ENCODE results near the gene ZNF77.
A peak's percentile ranks its signal among the peaks of the same experiment; 100 is the strongest.
"Not testable (repeated sequence)": the region's sequence is repeated elsewhere in the genome, so short reads cannot be mapped to it uniquely, and the experiment has no call there.

ZNF77 gene

DNA sequence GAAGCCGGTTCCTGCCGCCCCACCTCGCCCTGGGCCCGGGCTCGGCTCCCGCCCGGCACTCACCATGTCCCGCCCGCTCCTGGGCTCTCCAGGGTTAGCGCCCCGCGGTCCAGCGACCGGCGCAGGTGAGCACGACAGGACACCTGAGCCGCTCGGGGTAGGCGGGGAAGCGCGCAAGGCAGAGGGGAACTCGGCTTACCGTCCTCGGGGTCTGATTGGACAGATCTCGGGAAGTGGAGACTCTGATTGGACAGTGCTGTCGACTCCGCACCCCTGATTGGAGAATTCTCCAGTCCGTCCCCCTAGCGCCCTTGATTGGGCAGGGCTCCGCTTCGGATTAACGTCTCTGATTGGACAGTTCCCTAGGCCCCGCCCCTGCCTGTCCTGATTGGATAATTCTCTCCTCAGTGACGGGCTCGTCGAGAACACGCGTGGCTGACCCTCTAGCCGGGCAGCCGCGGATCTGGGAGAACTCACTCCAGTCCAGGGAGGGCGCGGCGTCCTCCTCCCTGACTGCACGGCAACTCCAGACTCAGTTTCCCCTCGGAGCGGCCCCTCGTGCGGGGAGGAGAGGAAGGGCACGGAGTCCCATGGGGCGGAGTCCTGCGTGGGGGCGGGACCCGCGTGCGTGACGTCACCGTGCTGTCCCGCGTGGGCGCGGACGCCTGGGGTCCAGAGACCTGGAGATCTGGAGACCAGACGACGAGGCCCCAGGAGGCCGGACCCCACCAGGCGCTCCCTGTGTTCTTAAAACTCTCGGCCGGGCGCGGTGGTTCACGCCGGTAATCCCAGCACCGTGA, at the start of gene ZNF77:
Gene ZNF77 (minus strand): TSS at position 197 of the 800 bp plus-strand sequence. CDS start 131 bp downstream, at position 66.
- DNase-seq, result peak; percentile 99

DNA sequence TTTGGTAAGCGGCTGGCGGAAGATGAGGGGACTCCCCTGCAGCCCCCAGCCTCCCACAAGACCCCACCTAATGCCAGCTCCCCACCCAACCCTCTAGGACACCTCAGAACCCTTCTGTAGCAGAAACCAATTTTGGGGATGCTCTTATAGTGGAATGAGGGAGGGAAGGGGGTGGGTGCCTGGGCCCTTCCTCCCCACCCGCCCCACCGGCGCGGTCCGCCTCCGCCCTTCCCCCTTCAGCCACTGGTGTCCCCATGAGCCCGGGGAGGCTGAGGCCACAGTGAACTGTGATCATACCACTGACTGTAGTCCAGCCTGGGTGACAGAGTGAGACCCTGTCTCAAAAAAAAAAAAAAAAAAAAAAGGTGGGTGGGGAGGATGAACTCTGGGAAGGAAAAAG, 48.8 kb upstream of the ZNF77 start:
- DNase-seq, result no peak

DNA sequence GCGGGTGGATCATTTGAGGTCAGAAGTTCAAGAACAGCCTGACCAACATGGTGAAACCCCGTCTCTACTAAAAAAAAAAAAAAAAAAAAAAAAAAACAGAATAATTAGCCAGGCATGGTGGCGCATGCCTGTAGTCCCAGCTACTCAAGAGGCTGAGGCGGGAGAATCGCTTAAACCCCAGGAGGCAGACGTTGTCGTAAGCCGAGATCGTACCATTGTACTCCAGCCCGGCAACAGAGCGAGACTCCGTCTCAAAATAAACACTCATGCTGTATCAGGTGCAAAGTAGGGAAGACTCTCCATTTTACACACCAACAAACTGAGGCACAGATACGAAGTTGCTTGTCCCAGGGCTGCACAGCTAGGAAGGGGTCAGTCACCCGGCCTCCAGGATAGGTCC, 48.2 kb upstream of the ZNF77 start:
- DNase-seq, result no peak

DNA sequence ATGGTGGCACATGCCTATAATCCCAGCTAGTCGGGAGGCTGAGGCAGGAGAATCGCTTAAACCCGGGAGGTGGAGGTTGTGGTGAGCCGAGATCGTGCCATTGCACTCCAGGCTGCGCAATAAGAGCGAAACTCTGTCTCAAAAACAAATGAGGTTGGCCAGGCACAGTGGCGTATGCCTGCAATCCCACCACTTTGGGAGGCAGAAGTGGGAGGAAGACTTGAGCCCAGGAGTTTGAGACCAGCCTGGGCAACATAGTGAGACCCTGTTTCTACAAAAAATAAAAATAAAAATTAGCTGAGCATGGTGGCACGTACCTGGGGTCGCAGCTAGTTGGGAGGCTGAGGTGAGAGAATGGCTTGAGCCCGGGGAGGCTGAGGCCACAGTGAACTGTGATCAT, 47.6 kb upstream of the ZNF77 start:
- not testable (repeated sequence) for DNase-seq

DNA sequence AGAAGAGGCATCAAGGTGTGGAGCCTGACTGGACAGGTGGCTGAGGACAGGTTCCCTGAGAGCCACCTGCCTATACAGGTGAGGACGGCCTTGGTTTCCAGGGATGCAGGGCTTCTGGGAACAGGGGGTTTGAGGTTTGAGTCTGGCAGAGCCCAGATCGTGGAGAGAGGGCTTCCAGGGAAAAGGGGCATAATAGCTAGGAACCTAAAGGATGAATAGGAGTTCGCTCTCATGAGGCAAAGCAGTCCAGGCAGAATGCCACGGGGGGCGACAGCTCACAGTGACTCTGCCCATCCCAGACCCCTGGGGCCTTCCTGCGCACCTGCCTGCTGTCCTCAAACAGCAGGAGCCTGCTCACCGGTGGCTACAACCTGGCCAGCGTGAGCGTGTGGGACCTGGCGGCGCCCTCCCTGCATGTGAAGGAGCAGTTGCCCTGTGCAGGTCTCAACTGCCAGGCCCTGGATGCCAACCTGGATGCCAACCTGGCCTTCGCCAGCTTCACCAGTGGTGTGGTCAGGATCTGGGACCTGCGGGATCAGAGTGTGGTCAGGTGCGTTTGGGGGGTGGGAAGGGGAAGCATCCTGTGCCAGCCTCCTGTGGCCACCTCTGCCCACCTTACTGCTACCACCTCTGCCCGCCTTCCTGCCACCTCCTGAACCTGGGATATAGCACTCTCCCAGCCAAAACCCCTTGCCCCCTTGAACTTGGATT, 44.6 kb upstream of the ZNF77 start:
- DNase-seq, result no peak

DNA sequence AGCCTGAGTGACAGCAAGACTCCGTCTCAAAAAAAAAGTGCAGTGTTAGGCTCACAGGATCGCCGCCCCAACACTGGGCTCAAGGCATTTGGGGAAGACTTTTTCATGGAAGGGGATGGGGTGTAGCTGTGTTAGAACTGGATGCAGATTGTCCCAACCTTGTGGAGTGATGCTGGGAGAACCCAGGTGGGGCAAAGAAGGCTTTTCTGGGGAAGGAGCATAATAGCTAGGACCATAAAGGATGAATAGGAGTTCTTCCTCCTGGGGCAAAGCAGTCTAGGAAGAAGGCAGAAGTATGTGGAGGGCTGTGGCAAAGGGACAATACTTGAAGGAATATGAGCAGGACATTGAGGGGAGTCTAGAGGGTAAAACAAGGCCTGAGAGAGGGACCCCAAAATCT, 43.8 kb upstream of the ZNF77 start:
- DNase-seq, result no peak

DNA sequence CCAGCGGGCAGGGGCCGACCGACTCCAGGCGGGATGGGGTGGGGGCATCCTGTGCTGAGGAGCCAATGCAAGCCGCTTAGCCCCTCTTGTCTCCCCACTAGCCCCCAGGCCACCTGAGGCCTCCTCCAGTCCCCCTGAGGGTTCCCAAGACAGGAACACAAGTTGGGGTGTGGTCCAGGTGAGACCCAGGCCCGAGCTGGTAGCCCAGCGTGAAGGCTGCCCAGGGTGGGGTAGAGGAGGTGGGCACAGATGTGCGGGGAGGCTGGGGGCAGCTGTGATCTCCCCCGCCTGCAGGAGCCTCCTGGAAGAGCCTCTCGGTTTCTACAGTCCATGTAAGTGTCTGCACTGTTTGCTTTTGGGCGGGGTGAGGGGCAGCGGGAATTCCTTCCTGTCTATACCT, 43.0 kb upstream of the ZNF77 start:
- no peak for DNase-seq

DNA sequence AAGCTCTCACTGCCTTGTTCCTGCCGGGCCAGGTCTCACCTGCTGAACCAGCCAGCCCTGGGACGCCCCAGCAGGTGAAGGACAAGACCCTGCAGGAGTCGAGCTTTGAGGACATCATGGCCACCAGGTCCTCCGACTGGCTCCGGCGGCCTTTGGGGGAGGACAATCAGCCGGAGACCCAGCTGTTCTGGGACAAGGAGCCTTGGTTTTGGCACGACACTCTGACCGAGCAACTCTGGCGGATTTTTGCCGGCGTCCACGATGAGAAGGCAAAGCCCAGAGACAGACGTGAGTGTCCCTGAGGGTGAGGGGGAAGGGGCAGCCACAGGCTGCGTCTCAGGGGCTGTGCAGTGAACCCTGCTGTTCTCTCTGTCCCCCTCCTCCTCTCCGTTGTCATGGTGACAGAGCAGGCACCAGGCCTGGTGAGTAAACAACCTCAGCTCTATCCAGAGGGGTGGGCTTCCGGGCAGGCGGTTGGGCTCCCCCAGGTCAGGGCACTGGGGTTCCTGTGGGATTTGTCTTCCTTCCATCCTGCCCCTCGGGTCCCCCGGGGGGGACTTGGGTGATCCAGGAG, 42.3 kb upstream of the ZNF77 start:
- DNase-seq, result peak; percentile 19

DNA sequence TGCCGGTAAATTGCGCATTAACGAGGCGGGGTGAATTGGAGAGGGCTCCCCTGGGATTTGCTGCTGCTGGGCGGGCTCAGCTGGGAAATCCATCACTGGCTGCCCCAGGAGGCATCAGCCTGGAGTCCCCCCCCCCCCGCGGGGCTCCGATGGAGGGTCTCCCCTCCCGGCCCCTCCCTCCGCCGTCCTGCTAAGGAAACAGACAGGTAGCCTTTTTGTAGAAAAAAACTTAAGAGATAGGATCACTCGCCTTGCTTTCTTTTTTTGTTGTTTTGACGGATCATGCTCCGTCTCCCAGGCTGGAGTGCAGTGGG, 39.4 kb upstream of the ZNF77 start:
- no peak for DNase-seq

DNA sequence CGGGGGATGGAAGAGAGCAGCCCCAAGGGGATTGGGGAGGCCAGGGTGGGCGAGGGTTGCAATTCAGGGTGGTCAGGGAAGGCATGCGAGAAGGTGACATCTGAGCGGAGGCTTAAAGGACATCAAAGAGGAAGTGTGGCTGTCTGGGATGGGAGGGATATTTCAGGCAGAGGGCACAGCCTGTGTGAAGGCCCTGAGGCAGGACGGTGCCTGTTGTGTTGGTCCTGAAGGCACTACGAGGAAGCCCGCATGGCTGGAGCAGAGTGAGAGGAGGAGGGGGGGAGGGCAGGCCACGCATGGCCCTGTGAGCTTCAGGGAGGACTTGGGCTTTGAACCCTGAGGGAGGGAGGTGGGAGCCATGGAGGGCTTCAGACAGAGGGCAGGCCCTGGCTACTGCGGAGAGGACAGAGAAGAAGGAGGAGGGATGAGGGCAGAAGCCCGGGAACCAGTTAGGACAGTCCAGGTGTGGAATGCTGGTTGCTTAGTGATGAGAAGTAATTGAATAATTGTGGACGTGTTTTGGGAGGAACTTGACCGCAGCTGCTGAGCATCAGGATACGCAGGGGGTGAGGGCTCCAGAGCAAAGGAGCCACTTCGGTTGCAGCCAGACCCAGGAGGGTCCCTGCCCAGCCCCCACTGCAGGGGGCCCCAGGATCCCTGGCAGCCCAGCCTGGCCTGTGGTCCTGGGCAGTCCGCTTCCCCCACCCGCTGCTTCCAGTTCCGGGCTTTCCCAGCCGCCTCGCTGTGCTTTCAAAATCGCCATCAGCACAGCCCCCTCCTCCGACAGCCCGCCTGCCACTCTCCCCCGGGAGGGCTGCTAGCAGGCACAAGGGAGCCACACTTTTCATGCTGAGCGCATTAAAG, 38.8 kb upstream of the ZNF77 start:
- DNase-seq, result peak; percentile 88

DNA sequence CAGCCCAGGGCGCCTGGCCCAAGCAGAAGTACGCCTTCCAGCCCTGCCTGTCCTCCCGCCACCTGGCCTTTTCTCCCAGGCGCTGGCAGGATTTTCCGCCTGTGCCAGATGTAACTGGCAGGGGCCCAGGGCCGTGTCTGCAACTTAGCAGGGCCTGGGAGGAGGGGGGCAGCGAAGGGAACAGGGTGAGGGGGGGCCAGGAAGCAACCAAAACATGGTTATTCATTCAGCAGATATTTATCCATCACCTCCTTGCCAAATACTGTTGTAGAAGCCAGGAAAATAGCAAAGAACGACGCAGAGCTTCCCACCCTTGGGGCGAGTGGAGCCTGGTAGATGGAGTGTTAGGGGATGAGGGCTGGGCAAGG, 38.2 kb upstream of the ZNF77 start:
- DNase-seq, result peak; percentile 94

DNA sequence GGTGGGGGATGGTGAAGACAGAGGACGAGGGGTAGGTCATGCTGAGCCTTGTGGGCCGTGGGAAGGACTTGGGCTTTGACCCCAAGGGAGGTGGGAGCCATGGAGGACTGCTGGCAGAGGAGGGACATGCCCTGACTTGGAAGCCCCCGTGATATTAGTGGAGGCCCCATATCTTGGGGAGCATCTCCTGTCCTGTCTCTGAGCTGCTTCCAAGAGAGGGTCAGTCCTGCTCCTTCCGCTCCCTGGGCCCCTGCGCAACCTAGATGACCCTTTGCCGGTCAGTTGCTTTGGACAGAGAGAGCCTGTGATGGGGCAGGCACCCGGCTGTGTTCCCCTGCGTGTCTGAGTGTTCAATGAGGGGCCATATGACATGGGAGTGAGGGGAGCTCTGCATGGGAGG, 37.8 kb upstream of the ZNF77 start:
- DNase-seq, result no peak

DNA sequence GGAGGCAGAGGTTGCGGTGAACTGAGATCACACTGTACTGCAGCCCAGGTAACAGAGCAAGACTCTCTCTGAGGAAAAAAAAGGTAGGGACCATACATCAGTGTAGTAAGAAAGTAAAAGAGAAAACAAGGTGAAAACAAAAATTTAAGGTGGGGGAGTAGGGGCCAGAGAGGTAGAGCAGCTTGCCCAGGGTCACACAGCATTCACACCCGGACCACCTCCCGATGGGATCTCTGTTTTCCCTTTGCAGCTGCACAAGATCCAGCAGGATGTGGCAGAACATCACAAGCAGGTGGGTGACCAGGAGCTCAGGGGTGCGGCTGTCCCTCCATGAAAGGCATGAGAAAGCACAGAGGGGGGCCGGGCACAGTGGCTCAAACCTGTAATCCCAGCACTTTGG, 37.1 kb upstream of the ZNF77 start:
- no peak for DNase-seq

DNA sequence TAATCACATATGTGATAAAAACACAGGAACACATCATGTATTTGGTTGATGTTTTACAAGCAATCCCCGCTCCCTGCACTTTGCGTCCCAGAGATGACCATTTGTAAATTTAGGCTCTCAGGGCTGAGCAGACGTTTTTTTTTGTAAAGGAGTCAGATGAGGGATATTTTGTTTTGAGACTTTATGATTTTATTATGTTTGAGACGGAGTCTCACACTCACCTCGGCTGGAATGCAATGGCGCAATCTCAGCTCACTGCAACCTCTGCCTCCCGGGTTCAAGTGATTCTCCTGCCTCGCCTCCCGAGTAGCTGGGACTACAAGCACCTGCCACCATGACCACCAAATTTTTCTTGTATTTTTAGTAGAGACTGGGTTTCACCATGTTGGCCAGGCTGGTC, 34.0 kb upstream of the ZNF77 start:
- no peak for DNase-seq

DNA sequence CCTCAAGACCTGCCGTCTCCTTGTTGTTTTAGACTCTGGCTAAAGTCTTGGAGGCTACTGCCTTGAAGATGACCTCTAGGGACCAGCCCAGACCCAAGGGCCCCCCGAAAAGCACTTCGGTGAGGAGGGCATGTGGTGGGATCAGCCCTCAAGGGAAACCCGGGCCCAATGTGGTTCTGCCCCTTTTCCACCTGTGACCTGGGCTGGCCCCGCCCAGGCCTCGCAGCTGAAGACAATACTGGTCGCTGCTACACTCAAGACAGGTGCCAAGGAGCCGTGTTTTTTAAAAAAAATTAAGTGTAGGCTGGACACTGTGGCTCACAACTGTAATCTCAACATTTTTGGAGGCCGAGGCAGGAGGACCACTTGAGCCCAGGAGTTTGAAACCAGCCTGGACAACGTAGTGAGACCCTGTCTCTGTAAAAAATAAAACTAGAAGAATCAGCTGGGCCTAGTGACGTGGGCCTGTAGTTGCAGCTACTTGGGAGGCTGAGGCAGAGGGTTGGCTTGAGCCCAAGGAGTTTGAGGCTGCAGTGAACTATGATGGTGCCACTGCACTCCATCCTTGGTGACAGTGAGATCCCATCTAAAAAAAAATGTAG, 33.5 kb upstream of the ZNF77 start:
- DNase-seq, result no peak

DNA sequence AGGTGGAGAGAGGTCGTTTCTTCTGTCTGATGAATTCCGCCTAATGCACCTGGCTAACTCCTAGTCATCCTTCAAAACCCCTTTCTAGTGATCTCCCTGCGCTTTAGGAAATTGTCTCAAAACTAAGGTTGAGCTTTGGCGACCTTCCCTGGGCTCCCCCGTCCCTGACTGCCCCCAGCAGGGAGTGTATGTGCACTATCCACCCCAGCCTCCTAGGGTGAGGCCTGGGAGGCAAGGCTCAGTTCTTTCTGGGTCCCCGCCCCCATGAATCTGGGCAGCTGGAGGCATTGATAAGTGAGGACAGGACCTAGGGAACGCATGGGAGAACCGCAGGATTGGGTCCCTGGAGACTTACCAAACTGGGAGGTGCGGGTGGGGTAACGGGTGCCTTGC, 33.0 kb upstream of the ZNF77 start:
- no peak for DNase-seq

DNA sequence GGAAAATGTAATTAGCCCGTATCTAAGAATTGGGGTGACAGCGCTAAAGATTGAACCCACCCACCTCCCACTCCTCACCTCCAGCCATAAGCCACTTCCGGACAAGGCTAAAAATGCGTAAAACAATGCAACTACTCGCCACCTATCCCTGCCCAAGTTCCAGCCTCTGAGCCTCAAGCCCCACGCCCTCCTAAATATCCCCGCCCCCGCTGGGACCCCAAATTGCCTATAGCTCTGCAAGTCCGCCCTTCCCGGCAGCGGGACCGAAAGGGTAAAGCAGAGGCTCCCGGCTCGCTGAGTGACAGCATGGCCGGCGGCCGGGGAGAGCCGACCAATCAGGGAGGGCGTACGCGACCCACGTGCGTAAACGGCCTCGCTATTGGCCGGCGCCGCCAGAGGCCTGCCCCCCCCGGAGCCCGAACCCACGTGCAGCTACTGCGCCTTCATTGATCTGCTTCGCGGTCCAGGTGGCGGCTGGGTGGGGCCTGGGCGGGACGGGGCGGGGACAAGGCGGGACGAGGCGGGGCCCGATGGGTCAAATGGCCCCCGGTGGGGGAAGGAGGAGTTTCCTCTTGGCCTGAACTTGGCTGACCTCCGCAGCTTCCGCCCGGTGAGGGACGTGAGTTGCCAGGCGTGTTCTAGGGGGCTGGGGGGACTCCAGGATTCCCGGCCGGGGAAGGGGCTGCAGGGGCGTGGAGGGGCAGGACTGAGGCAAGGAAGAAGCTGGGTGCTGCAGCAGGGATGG, 32.4 kb upstream of the ZNF77 start, which contains the start of gene TLE6:
Gene TLE6 (plus strand): TSS at position 564 of the 745 bp plus-strand sequence. CDS start 670 bp downstream, outside the sequence.
- peak; percentile 94 for DNase-seq

DNA sequence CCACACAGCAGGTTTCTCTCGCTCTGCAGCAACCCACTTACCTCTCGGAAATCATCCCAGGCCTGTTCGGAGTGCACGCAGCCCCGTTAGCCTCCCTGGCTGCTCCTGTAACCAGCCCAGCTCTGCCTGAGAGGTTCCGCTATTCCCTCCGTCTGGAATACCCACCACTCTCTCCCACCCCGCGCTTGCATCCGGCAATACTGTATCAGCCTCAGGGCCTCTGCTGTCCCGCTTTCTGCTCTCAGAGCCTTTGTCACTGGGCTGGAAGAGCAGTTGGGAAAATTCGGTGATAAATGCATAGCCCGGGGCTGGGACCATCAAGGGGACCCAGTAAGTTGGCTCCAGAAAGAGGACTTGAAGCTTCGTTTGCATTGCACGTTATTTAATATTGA, 31.8 kb upstream of the ZNF77 start:
- DNase-seq, result no peak

DNA sequence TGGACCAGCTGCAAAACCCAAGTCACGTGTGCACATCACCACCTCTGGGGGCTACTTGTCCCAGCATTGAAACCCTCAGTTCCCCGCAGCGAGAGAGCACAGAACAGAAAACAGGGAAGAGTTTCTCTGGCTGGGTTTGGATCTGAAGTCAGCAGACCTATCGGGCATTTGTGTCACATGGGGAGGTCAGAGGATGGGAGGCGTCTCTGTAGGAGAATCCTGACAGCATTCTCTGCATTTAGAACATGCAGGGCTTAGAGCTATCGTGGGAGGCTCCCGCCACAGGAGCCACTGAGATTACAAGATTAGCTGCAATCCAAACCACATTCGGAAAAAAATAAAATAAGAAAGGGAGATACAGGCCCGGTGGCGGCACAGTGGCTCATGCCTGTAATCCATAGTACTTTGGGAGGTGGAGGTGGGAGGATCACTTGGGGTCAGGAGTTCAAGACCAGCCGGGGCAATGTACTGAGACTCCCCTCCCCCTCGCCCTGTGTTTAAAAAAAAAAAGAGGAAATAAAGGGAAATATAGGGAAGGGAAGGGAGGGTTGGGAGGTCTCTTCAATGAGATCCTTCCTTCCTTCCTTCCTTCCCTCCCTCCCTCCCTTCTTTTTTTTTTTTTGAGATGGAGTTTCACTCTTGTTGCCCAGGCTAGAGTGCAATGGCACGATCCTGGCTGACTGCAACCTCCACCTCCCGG, 29.7 kb upstream of the ZNF77 start:
- no peak for DNase-seq

DNA sequence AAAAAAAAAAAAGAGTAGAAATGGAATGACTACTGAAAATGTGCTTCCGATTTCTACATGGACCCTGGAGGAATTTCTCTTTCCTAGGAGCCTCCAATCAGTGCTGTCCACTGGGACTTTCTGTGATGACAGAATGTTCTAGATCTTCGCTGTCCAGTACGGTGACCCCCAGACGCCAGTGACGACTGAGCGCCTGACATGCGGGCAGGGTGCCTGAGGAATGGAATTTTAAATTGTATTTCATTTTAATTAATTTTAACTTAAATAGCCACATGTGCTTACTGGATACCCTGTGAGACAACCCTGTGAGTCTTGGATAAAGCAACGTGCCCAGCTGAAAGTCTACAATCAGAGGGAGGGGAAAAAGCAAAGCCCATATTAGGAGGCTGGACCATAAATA, 28.5 kb upstream of the ZNF77 start:
- no peak for DNase-seq

DNA sequence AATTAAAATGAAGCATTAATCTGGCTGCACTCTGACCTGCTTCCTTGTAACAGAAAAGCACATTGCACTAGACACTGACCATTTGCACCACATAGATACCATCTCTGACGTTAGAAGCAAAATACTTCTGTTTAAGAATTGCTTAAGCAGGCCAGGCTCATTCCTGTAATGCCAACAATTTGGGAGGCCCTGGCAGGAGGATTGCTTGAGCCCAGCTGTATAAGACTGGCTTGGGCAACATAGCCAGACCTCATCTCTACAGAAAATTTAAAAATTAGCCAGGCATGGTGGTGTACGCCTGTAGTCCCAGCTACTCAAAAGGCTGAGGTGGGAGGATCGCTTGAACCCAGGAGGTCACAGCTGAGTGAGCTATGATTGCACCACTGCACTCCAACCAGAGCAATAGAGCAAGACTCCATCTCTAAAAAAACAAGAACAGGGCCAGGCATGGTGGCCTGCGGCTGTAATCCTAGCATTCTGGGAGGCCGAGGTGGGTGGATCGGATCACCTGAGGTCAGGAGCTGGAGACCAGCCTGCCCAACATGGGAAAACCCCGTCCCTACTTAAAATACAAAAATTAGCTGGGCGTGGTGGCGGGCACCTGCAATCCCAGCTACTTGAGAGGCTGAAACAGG, 25.5 kb upstream of the ZNF77 start:
- DNase-seq, result no peak

Measured in fibroblast of skin of right biceps (primary cell).